Hepatocyte (in vitro differentiated cells): Measurements from ENCODE around the gene RREB1. TPM values are rescaled to one million over a fixed set of nuclear protein-coding genes. Genes with fewer than 3 reads are reported as not detected.
A peak's percentile ranks its signal among the peaks of the same experiment; 100 is the strongest.

Experiments
- DNase-seq: peaks from one replicate; pipeline ENCODE4 v3.0.0-alpha.2; 2016; ENCODE audit warnings: low spot score
- H2AFZ ChIP-seq: fragments of 200-600 bp; sonication (generic); 2 replicates; pipeline ENCODE4 v1.6.0; 2016; ENCODE audit warnings: antibody characterized with exemption, mild to moderate bottlenecking
- H3K27ac ChIP-seq: fragments of 200-600 bp; sonication (generic); 2 replicates; pipeline ENCODE4 v1.5.1; 2016; ENCODE audit warnings: mild to moderate bottlenecking
- H3K27me3 ChIP-seq: fragments of 200-600 bp; sonication (generic); 2 replicates; pipeline ENCODE4 v1.6.1; 2016
- H3K36me3 ChIP-seq: fragments of 200-600 bp; sonication (generic); replicated peaks from 2 replicates; pipeline ENCODE4 v1.5.1; 2016; ENCODE audit warnings: low read depth; ENCODE audit not compliant: insufficient read depth
- H3K4me1 ChIP-seq: fragments of 200-600 bp; sonication (generic); 2 replicates; pipeline ENCODE4 v1.5.1; 2016; ENCODE audit warnings: mild to moderate bottlenecking, moderate library complexity; ENCODE audit not compliant: insufficient read depth
- H3K4me2 ChIP-seq: fragments of 200-600 bp; sonication (generic); 2 replicates; pipeline ENCODE4 v1.6.0; 2016
- H3K4me3 ChIP-seq: fragments of 200-600 bp; sonication (generic); 2 replicates; pipeline ENCODE4 v1.5.1; 2016; ENCODE audit warnings: mild to moderate bottlenecking
- H3K79me2 ChIP-seq: fragments of 200-600 bp; sonication (generic); 2 replicates; pipeline ENCODE4 v1.6.0; 2017; ENCODE audit warnings: mild to moderate bottlenecking
- H3K9me2 ChIP-seq: fragments of 200-600 bp; sonication (generic); replicated peaks from 2 replicates; pipeline ENCODE4 v1.6.0; 2017; ENCODE audit warnings: mild to moderate bottlenecking; ENCODE audit not compliant: insufficient read depth
- H3K9me3 ChIP-seq: fragments of 200-600 bp; sonication (generic); 2 replicates; pipeline ENCODE4 v1.5.1; 2016; ENCODE audit warnings: low read depth, mild to moderate bottlenecking
- H4K20me1 ChIP-seq: fragments of 200-600 bp; sonication (generic); 2 replicates; pipeline ENCODE4 v1.6.0; 2016; ENCODE audit warnings: mild to moderate bottlenecking; ENCODE audit not compliant: insufficient read depth, poor library complexity, severe bottlenecking
- EZH2 ChIP-seq: fragments of 200-600 bp; sonication (generic); IDR thresholded peaks from 2 replicates; pipeline ENCODE4 v1.6.1; 2016; ENCODE audit warnings: antibody characterized with exemption, mild to moderate bottlenecking, borderline replicate concordance
- EZH2phosphoT487 ChIP-seq: fragments of 200-600 bp; sonication (generic); IDR thresholded peaks from one replicate; pipeline ENCODE4 v1.6.1; 2018; ENCODE audit warnings: antibody characterized with exemption, mild to moderate bottlenecking, low read depth, moderate library complexity; ENCODE audit not compliant: unreplicated experiment, severe bottlenecking
- WGBS: methylation state at CpG from one replicate; pipeline ENCODE4 v1.1.6; 2016; ENCODE audit warnings: low lambda C conversion rate; ENCODE audit errors: missing lambda C conversion rate; 5-methylcytosine and 5-hydroxymethylcytosine counted together
- polyA plus RNA-seq: library from polyadenylated mRNA; unstranded; fragments of >200 nt; fragmentation: Nextera tagmentation; extraction: Ambion mirVana; gene quantifications from 2 replicates; pipeline ENCODE4 v1.2.1, GENCODE V29; 2016
- total RNA-seq: library from RNA; depleted of rRNA; stranded (reverse); fragments of >200 nt; gene quantifications from 2 replicates; pipeline ENCODE4 v1.2.3, GENCODE V29; 2014
- TF ChIP-seq, protein P1 (sequence below): fragments of 200-600 bp; sonication (generic); IDR thresholded peaks from 2 replicates; pipeline ENCODE4 v1.5.1; 2016; ENCODE audit warnings: antibody characterized with exemption, mild to moderate bottlenecking; ENCODE audit not compliant: poor library complexity

RREB1 gene
- 23.6 and 28.7 TPM in 2 replicates for total RNA-seq
- polyA plus RNA-seq, result 15.2 and 19.7 TPM in 2 replicates

GRCh38 chr6:7107578-7108195 lies at the start of gene RREB1:
TSS of gene RREB1 (plus strand) at chr6:7107961. CDS start at chr6:7181912, 73,951 bp downstream.
- TF ChIP-seq, protein P1, sequence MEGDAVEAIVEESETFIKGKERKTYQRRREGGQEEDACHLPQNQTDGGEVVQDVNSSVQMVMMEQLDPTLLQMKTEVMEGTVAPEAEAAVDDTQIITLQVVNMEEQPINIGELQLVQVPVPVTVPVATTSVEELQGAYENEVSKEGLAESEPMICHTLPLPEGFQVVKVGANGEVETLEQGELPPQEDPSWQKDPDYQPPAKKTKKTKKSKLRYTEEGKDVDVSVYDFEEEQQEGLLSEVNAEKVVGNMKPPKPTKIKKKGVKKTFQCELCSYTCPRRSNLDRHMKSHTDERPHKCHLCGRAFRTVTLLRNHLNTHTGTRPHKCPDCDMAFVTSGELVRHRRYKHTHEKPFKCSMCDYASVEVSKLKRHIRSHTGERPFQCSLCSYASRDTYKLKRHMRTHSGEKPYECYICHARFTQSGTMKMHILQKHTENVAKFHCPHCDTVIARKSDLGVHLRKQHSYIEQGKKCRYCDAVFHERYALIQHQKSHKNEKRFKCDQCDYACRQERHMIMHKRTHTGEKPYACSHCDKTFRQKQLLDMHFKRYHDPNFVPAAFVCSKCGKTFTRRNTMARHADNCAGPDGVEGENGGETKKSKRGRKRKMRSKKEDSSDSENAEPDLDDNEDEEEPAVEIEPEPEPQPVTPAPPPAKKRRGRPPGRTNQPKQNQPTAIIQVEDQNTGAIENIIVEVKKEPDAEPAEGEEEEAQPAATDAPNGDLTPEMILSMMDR, result no peak
- TF ChIP-seq EZH2phosphoT487, result no peak
- TF ChIP-seq EZH2, result no peak
- Histone ChIP-seq H3K4me1 (peaks cover 23% of the 10 kb centered on the region), H3K27ac (peak within 1 kb of the TSS; percentile 98), H3K9me3 (no peaks in the 10 kb centered on the region), H3K9me2 (no peaks in the 10 kb centered on the region), H4K20me1 (peaks cover 26% of the 10 kb centered on the region), H2AFZ (peak within 1 kb of the TSS; percentile 48), H3K4me3 (peak within 1 kb of the TSS; percentile 92), H3K4me2 (peak within 1 kb of the TSS; percentile 75), H3K79me2 (peaks cover 48% of the 10 kb centered on the region), H3K27me3 (no peaks in the 10 kb centered on the region), H3K36me3 (no peaks in the 10 kb centered on the region)
- WGBS, result under 1% methylated on average over 35 of the region's 59 CpGs
- DNase-seq, result peak; percentile 89

- Histone ChIP-seq H3K4me1 (peaks cover 21% of the 10 kb centered on the region), H3K27ac (peak overlapping the region; percentile 69), H3K27me3 (no peaks in the 10 kb centered on the region), H2AFZ (no peak overlapping the region), H3K9me3 (no peaks in the 10 kb centered on the region), H3K36me3 (no peaks in the 10 kb centered on the region), H3K79me2 (no peaks in the 10 kb centered on the region), H3K9me2 (no peaks in the 10 kb centered on the region), H3K4me3 (no peak overlapping the region), H4K20me1 (no peaks in the 10 kb centered on the region), H3K4me2 (no peak overlapping the region)
- 84% methylated on average over 4 of the region's 4 CpGs for WGBS
- TF ChIP-seq, protein P1, result no peak
- TF ChIP-seq EZH2, result no peak
- TF ChIP-seq EZH2phosphoT487, result no peak
- peak; percentile 81 for DNase-seq
These were observed 49.4 kb upstream of the RREB1 start for GRCh38 chr6:7058250-7058923.

DNA sequence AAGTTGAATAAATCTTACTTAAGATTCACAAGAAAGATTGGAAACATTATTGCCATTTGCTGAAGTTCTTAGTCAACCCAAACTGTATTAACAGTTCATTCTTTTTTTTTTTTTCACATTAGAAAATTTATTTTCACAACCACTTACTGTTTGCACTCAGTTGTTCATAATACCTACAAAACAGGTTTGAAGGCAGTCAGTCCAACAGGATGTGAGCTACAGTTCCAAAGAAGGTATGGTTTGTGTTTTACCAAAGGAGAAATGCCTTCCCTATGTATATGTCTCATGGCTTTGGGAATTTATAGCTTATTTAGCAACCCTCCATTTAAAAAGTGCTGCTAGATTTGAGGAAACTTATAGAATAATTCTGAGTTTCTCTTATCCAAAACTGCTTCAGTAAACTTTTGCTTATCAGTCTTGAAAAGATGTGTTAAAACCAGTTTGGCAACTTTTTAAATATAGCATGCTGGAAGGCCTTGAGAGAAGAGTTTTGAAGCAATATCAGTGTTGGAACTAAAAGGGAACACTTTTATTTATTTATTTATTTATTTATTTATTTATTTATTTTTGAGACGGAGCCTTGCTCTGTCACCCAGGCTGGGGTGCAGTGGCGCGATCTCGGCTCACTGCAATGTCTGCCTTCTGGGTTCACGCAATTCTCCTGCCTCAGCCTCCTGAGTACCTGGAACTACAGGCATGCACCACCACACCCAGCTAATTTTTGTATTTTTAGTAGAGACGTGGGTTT lies 46.8 kb upstream of the RREB1 start:
- TF ChIP-seq, protein P1, result no peak
- TF ChIP-seq EZH2phosphoT487, result no peak
- TF ChIP-seq EZH2, result no peak
- Histone ChIP-seq H3K9me3 (no peaks in the 10 kb centered on the region), H3K9me2 (no peaks in the 10 kb centered on the region), H3K79me2 (no peaks in the 10 kb centered on the region), H3K27me3 (no peaks in the 10 kb centered on the region), H4K20me1 (no peaks in the 10 kb centered on the region), H3K4me1 (peaks cover 21% of the 10 kb centered on the region), H3K4me2 (no peak overlapping the region), H2AFZ (no peak overlapping the region), H3K4me3 (no peak overlapping the region), H3K36me3 (no peaks in the 10 kb centered on the region), H3K27ac (peak overlapping the region; percentile 45)
- WGBS, result 82% methylated on average over 6 of the region's 6 CpGs
- peak; percentile 30 for DNase-seq
